ENCODE data around the gene CDC20B. TPM values are rescaled to one million over a fixed set of nuclear protein-coding genes. Genes with fewer than 3 reads are reported as not detected.

The CDC20B gene
- polyA plus RNA-seq, 1 donor from 2014 or later, result not detected

DNA sequence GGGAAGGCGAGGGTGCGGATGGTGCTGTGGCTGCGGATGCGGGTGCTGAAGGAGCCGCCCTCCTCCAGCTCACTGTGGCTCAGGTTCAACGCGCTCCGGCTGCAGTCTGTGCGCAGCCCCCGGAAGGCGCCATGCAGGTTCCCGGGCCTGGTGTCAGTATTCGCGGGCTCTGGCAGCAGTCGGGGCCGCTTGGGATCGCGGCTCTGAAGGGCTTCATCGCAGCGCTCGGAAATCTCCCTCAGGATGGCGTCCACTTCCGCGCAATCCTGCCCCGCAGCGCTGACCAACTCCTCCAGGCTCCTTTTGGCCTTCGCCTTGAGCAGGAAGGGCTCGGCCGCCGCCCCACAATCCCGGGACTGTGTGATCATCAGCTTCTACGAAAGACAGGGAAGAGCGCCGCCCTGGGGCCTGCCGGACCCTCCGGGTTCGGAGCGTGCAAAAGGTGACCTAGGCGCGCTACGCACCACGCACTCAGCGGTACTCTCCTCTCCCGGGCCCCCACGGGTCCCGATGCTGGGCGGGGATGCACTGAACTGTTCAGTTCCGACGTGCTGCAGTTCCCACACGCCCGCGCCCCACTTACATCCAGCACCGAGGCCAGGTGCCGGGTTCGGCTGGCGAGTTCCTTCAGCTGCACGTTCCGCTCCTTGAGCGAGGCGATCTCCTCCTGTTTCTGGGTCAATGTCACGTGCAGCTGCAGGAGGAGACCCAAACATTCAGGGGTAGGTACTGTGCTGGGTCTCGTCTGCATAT is 47.6 kb upstream of the CDC20B start:
- Histone ChIP-seq H2AFZ (ENCODE audit: low read depth, low read length) (no peak overlapping the region), H3K36me3 (ENCODE audit: insufficient read depth, low read length) (no peaks in the 10 kb centered on the region), H3K4me3 (ENCODE audit: low read length) (peak overlapping the region; percentile 61), H3K9me2 (ENCODE audit: insufficient read depth, low read length) (no peaks in the 10 kb centered on the region), H4K20me1 (ENCODE audit: insufficient read depth) (no peaks in the 10 kb centered on the region), H3K27me3 (ENCODE audit: insufficient read depth, low read depth, low read length) (peaks cover 79% of the 10 kb centered on the region), H3K27ac (ENCODE audit: low read length) (no peak overlapping the region), H3F3A (ENCODE audit: insufficient read depth, low read length, poor library complexity, severe bottlenecking) (no peaks in the 10 kb centered on the region), H3K79me2 (replicated peaks; ENCODE audit: insufficient read depth, low read length) (no peaks in the 10 kb centered on the region), H3K9me3 (ENCODE audit: low read length) (peaks cover 3% of the 10 kb centered on the region), H3K4me2 (ENCODE audit: low read length) (peak overlapping the region; percentile 25), H3K9ac (ENCODE audit: low read length) (no peak overlapping the region)
- TF ChIP-seq EP300 (conservative IDR thresholded peaks at IDR 0.05; ENCODE audit: poor library complexity, severe bottlenecking), result no peak
- TF ChIP-seq, protein P1, sequence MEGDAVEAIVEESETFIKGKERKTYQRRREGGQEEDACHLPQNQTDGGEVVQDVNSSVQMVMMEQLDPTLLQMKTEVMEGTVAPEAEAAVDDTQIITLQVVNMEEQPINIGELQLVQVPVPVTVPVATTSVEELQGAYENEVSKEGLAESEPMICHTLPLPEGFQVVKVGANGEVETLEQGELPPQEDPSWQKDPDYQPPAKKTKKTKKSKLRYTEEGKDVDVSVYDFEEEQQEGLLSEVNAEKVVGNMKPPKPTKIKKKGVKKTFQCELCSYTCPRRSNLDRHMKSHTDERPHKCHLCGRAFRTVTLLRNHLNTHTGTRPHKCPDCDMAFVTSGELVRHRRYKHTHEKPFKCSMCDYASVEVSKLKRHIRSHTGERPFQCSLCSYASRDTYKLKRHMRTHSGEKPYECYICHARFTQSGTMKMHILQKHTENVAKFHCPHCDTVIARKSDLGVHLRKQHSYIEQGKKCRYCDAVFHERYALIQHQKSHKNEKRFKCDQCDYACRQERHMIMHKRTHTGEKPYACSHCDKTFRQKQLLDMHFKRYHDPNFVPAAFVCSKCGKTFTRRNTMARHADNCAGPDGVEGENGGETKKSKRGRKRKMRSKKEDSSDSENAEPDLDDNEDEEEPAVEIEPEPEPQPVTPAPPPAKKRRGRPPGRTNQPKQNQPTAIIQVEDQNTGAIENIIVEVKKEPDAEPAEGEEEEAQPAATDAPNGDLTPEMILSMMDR (IDR thresholded peaks at IDR 0.05; ENCODE audit: poor library complexity, severe bottlenecking), result peak; percentile 24
- TF ChIP-seq POLR2AphosphoS5 (IDR thresholded peaks at IDR 0.05), result peak; percentile 3
- TF ChIP-seq MXI1 (conservative IDR thresholded peaks at IDR 0.05; ENCODE audit: poor library complexity, severe bottlenecking), result no peak

DNA sequence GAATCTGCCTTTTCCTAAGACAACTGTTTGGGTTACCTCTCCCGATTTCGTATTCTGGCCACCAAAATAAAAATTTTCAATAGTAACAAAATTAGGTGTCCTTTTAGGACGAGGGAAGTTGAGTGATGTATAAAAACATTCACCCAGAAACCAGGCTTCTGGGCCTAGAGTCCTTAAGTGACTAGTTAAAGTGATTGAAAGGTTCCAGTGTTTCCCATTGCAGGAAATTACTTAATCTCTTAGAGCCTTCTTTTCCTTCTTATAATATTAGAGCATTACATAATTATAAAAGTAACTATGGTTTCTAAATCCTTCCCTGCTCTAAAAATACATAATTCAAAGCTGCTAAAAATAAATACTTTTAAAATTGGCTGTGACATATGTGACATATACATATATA is 46.8 kb upstream of the CDC20B start:
- H3K79me2 ChIP-seq (replicated peaks; ENCODE audit: insufficient read depth, low read length), result no peaks in the 10 kb centered on the region
- no peak overlapping the region for H3K4me2 ChIP-seq (ENCODE audit: low read length)
- H3K9me3 ChIP-seq (ENCODE audit: low read length), result peaks cover 3% of the 10 kb centered on the region
- no peak overlapping the region for H2AFZ ChIP-seq (ENCODE audit: low read depth, low read length)
- no peak overlapping the region for H3K27ac ChIP-seq (ENCODE audit: low read length)
- TF ChIP-seq, protein P1 (IDR thresholded peaks at IDR 0.05; ENCODE audit: poor library complexity, severe bottlenecking), result no peak
- TF ChIP-seq POLR2AphosphoS5 (IDR thresholded peaks at IDR 0.05), result no peak
- no peak for TF ChIP-seq RAD21 (conservative IDR thresholded peaks at IDR 0.05)
- TF ChIP-seq, protein P2, sequence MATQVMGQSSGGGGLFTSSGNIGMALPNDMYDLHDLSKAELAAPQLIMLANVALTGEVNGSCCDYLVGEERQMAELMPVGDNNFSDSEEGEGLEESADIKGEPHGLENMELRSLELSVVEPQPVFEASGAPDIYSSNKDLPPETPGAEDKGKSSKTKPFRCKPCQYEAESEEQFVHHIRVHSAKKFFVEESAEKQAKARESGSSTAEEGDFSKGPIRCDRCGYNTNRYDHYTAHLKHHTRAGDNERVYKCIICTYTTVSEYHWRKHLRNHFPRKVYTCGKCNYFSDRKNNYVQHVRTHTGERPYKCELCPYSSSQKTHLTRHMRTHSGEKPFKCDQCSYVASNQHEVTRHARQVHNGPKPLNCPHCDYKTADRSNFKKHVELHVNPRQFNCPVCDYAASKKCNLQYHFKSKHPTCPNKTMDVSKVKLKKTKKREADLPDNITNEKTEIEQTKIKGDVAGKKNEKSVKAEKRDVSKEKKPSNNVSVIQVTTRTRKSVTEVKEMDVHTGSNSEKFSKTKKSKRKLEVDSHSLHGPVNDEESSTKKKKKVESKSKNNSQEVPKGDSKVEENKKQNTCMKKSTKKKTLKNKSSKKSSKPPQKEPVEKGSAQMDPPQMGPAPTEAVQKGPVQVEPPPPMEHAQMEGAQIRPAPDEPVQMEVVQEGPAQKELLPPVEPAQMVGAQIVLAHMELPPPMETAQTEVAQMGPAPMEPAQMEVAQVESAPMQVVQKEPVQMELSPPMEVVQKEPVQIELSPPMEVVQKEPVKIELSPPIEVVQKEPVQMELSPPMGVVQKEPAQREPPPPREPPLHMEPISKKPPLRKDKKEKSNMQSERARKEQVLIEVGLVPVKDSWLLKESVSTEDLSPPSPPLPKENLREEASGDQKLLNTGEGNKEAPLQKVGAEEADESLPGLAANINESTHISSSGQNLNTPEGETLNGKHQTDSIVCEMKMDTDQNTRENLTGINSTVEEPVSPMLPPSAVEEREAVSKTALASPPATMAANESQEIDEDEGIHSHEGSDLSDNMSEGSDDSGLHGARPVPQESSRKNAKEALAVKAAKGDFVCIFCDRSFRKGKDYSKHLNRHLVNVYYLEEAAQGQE (IDR thresholded peaks at IDR 0.05; ENCODE audit: borderline replicate concordance), result no peak
- no peak for TF ChIP-seq MXI1 (conservative IDR thresholded peaks at IDR 0.05; ENCODE audit: poor library complexity, severe bottlenecking)
- TF ChIP-seq EZH2 (IDR thresholded peaks at IDR 0.05; ENCODE audit: borderline replicate concordance, insufficient read depth, low read length, poor library complexity, severe bottlenecking), result no peak
- TF ChIP-seq SMC3 (conservative IDR thresholded peaks at IDR 0.05; ENCODE audit: poor library complexity), result no peak
- TF ChIP-seq TAF1 (IDR thresholded peaks at IDR 0.05; ENCODE audit: low read depth), result no peak
- no peak for TF ChIP-seq EP300 (conservative IDR thresholded peaks at IDR 0.05; ENCODE audit: poor library complexity, severe bottlenecking)
- no peaks in the 10 kb centered on the region for H3K9me2 ChIP-seq (ENCODE audit: insufficient read depth, low read length)
- H3F3A ChIP-seq (ENCODE audit: insufficient read depth, low read length, poor library complexity, severe bottlenecking), result no peaks in the 10 kb centered on the region
- no peak overlapping the region for H3K4me3 ChIP-seq (ENCODE audit: low read length)
- no peak overlapping the region for H3K9ac ChIP-seq (ENCODE audit: low read length)
- no peaks in the 10 kb centered on the region for H3K36me3 ChIP-seq (ENCODE audit: insufficient read depth, low read length)
- peaks cover 70% of the 10 kb centered on the region for H3K27me3 ChIP-seq (ENCODE audit: insufficient read depth, low read depth, low read length)
- H4K20me1 ChIP-seq (ENCODE audit: insufficient read depth), result no peaks in the 10 kb centered on the region
